ENCODE results near the gene CSF2RB. TPM values are rescaled to one million over a fixed set of nuclear protein-coding genes. Genes with fewer than 3 reads are reported as not detected.

The CSF2RB gene
- total and polyA plus RNA-seq, 8 donors, result 2.5 to 47.5 (median 3.6) TPM

DNA sequence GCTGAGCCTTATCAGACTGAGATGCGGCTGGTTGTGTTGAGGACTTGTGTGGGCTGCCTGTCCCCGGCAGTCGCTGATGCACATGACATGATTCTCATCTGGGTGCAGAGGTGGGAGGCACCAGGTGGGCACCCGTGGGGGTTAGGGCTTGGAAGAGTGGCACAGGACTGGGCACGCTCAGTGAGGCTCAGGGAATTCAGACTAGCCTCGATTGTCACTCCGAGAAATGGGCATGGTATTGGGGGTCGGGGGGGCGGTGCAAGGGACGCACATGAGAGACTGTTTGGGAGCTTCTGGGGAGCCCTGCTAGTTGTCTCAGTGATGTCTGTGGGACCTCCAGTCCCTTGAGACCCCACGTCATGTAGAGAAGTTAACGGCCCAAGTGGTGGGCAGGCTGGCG, 25.5 kb downstream of the CSF2RB start:
- H3K27me3 ChIP-seq, result no peaks in the 10 kb centered on the region
- H3K4me3 ChIP-seq, result no peak overlapping the region
- no peaks in the 10 kb centered on the region for H3K9me3 ChIP-seq
- H3K27ac ChIP-seq, result no peak overlapping the region
- peaks cover 0 to 24% of the 10 kb centered on the region in 2 donors for H3K4me1 ChIP-seq
- ATAC-seq, result no peak
- H3K36me3 ChIP-seq, result peaks cover 0 to 40% of the 10 kb centered on the region in 2 donors
- DNase-seq, result no peak
- TF ChIP-seq, protein P1, sequence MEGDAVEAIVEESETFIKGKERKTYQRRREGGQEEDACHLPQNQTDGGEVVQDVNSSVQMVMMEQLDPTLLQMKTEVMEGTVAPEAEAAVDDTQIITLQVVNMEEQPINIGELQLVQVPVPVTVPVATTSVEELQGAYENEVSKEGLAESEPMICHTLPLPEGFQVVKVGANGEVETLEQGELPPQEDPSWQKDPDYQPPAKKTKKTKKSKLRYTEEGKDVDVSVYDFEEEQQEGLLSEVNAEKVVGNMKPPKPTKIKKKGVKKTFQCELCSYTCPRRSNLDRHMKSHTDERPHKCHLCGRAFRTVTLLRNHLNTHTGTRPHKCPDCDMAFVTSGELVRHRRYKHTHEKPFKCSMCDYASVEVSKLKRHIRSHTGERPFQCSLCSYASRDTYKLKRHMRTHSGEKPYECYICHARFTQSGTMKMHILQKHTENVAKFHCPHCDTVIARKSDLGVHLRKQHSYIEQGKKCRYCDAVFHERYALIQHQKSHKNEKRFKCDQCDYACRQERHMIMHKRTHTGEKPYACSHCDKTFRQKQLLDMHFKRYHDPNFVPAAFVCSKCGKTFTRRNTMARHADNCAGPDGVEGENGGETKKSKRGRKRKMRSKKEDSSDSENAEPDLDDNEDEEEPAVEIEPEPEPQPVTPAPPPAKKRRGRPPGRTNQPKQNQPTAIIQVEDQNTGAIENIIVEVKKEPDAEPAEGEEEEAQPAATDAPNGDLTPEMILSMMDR (IDR thresholded peaks at IDR 0.05), result no peak
- intact Hi-C loops (cut with DNase I), result no loop called here

DNA sequence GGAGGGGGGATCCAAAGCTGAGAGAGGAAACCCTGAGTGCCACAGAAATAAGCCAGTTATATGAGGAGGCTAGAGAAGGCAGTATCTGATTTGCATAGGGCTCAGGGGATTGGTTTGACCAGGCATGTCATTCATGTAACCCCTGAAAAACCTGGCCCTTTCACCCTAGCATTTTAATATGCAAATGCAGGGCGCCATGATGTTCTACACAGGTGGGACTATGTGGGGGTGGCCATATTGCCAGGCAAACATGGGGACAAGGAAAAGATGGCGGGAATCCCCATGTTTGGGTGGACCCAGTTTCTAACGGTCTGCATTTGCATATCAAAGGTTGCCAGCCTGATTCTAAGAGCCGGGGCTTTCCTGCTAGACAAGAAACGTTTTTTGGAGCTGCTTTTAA, 27.2 kb downstream of the CSF2RB start:
- ATAC-seq (no peak), DNase-seq (no peak)
- peaks cover 0 to 20% of the 10 kb centered on the region in 2 donors for H3K4me1 ChIP-seq
- peaks cover 0 to 22% of the 10 kb centered on the region in 2 donors for H3K36me3 ChIP-seq
- H3K4me3 ChIP-seq, result no peak overlapping the region
- intact Hi-C loops (cut with DNase I), result no loop called here
- H3K9me3 ChIP-seq, result no peaks in the 10 kb centered on the region
- no peaks in the 10 kb centered on the region for H3K27me3 ChIP-seq
- TF ChIP-seq, protein P1 (IDR thresholded peaks at IDR 0.05), result no peak
- no peak overlapping the region for H3K27ac ChIP-seq

DNA sequence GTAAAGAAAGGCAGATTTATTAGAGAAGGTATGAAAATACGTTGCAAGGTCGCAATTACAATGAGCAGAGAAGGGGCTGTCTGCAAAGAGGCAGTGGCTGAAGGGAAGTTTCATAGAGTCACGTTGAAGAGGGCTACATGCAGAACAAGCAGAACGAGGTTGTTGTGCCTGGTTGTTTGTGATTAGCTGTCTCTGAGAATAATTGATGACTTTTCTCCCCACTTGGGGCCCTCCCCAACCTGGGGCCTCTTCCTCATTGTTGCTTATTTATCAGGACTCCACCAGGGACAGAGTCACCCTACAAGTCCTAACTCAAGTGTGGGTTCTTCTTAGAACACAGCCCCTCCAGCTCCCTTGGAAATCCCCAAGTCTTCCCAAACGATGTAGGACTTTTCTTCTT, 29.1 kb downstream of the CSF2RB start:
- H3K9me3 ChIP-seq, result no peaks in the 10 kb centered on the region
- peaks cover 0 to 11% of the 10 kb centered on the region in 2 donors for H3K36me3 ChIP-seq
- no peaks in the 10 kb centered on the region for H3K27me3 ChIP-seq
- ATAC-seq, result no peak
- intact Hi-C loops (cut with DNase I), result no loop called here
- no peak overlapping the region for H3K27ac ChIP-seq
- no peak overlapping the region for H3K4me3 ChIP-seq
- DNase-seq, result no peak
- TF ChIP-seq, protein P1 (IDR thresholded peaks at IDR 0.05), result no peak
- peaks cover 0 to 1% of the 10 kb centered on the region in 2 donors for H3K4me1 ChIP-seq

DNA sequence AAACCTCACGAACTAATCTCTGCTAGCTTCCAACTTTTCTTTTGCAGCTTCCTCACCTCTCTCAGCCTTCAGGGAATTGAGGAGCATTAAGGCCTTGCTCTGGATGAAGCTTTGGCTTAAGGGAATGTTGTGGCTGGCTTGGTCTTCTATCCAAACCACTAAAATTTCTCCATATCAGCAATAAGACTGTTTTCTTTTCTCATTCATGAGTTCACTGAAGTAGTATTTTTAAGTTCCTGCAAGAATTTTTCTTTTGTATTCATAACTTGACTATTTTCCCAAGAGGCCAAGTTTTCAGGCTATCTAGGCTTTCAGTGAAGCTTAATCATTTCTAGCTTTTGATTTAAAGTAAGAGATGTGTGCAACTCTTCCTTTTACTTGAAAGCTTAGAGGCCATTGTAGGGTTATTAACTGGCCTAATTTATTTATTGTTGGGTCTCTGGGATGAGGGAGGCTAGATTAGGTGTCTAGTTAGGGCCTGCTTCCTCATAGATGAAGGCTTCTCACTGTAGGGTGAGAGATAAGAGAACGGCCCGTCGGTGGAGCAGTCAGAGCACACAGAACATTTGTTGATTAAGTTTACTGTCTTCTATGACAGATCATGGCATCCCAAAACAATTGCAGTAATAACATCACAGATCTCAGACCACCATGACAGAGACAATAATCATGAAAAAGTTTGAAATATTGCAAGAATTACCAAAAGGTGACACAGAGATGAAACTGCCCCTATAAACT, 33.2 kb downstream of the CSF2RB start:
- no peak overlapping the region for H3K27ac ChIP-seq
- no peaks in the 10 kb centered on the region for H3K9me3 ChIP-seq
- H3K36me3 ChIP-seq, result no peaks in the 10 kb centered on the region
- H3K27me3 ChIP-seq, result no peaks in the 10 kb centered on the region
- H3K4me1 ChIP-seq, result no peaks in the 10 kb centered on the region
- H3K4me3 ChIP-seq, result no peak overlapping the region
- ATAC-seq (no peak), DNase-seq (no peak)
- intact Hi-C loops (cut with DNase I), result no loop called here
- TF ChIP-seq, protein P1 (IDR thresholded peaks at IDR 0.05), result no peak

DNA sequence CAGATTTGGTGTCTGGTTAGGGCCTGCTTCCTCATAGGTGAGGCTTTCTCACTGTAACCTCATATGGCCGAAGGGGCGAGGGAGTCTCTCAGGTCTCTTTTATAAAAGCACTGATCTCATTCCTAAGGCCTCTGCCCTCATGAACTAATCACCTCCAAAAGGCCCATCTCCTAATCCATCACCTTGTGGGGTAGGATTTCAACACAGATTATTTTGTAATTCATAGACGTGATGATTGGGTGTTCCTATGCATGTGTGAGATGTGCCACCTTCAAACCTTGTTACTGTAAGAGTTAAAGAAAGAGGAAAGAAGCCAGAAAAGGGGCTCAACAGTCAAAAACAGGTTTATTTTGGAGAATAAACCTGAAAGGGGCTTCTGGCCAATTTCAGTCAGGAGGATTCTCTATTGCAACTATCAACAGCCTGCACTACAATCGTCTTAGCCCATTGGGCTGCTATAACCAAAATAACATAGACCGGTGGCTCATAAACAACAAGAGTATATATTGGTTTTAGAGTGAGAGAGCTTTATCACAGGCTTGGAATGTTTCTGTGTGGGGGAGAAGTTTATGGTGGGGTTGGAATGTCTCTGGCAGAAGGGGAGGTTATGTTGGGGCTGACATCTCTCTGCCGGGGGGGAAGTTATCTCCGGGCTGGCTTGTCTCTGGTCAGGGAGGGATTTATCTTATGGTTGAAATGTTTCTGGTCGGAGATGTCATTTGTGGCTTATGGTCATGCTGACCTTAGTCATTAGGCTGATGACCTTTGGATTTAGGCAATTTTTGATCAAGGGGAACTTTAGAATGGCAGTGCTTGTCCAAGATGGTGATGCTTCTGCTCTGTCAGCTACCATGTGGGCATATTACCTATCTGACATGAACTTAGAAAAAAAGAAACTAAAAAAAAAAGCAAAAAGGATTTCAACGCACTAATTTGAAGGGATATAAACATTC, 35.1 kb downstream of the CSF2RB start:
- no peak for DNase-seq
- Histone ChIP-seq H3K27ac (no peak overlapping the region), H3K36me3 (no peaks in the 10 kb centered on the region), H3K4me1 (no peaks in the 10 kb centered on the region), H3K27me3 (peaks cover 0 to 12% of the 10 kb centered on the region in 2 donors), H3K4me3 (no peak overlapping the region), H3K9me3 (no peaks in the 10 kb centered on the region)
- ATAC-seq, result peak; percentile 26
- intact Hi-C loops (cut with DNase I), result no loop called here
- TF ChIP-seq, protein P1 (IDR thresholded peaks at IDR 0.05), result no peak

Measured in left lung (tissue), 10 donors.